CD4-positive, alpha-beta T cell (primary cell): ENCODE results near the gene BAAT. TPM values are rescaled to one million over a fixed set of nuclear protein-coding genes. Genes with fewer than 3 reads are reported as not detected.

Source experiments
- ATAC-seq: fragments of 200-7000 bp; cut with Tn5 transposase; one replicate; pipeline ENCODE4 v1.10.0; 2022; ENCODE audit warnings: mild to moderate bottlenecking; ENCODE audit not compliant: poor library complexity
- CTCF ChIA-PET: fragments of 350-600 bp; sonication (Branson Sonifier 250); formaldehyde crosslinking; loops from one replicate; lab custom pipeline; 2021; ENCODE audit warnings: antibody characterized with exemption, inconsistent platforms; lab: Charles Lee
- POLR2A ChIA-PET: fragments of 350-600 bp; sonication (Branson Sonifier 250); formaldehyde crosslinking; loops from one replicate; lab custom pipeline; 2021; ENCODE audit warnings: antibody characterized with exemption, inconsistent platforms; lab: Charles Lee
- DNase-seq, 14 experiments: peaks; one replicate each; pipeline ENCODE4 v3.0.0-alpha.2; 2013 to 2020; ENCODE audit warnings: mixed read lengths in 2 of 14
- H3K27ac ChIP-seq, 2 donors: one replicate each; pipeline versions ENCODE4 v1.5.1 to v1.7.0; 2013; ENCODE audit warnings: low read length in 2 of 2, low read depth in 1 of 2, mild to moderate bottlenecking in 1 of 2
- H3K27me3 ChIP-seq, 2 experiments: 1 replicate in 1 of 2; 2 replicates in 1 of 2; pipeline versions ENCODE4 v1.6.1 to v1.7.0; 2013; ENCODE audit warnings: low read length in 2 of 2, control low read depth in 1 of 2, mild to moderate bottlenecking in 1 of 2, moderate library complexity in 1 of 2; ENCODE audit not compliant: insufficient read depth in 2 of 2, control insufficient read depth in 1 of 2
- H3K36me3 ChIP-seq: one replicate; pipeline ENCODE4 v1.6.1; 2013; ENCODE audit warnings: low read length, control low read depth; ENCODE audit not compliant: insufficient read depth
- H3K4me1 ChIP-seq: one replicate; pipeline ENCODE4 v1.6.1; 2013; ENCODE audit warnings: low read length, control low read depth; ENCODE audit not compliant: insufficient read depth
- H3K4me3 ChIP-seq: one replicate; pipeline ENCODE4 v1.5.1; 2013; ENCODE audit warnings: mild to moderate bottlenecking, low read length, moderate library complexity
- H3K9me3 ChIP-seq, 2 experiments: 1 replicate in 1 of 2; 2 replicates in 1 of 2; pipeline versions ENCODE4 v1.6.1 to v1.7.0; 2013; ENCODE audit warnings: low read length in 2 of 2, mild to moderate bottlenecking in 2 of 2, control low read depth in 1 of 2, moderate library complexity in 1 of 2; ENCODE audit not compliant: control insufficient read depth in 1 of 2, insufficient read depth in 1 of 2
- H3K27ac Mint-ChIP-seq: one replicate; pipeline ENCODE4 v1.8.0; 2020; ENCODE audit warnings: mixed read lengths
- H3K27me3 Mint-ChIP-seq: one replicate; pipeline ENCODE4 v1.8.0; 2021; ENCODE audit warnings: mixed read lengths
- H3K36me3 Mint-ChIP-seq: one replicate; pipeline ENCODE4 v1.8.0; 2021; ENCODE audit warnings: low read depth, mixed read lengths
- H3K4me1 Mint-ChIP-seq: one replicate; pipeline ENCODE4 v1.8.0; 2021; ENCODE audit warnings: low read depth, mixed read lengths
- H3K4me3 Mint-ChIP-seq: one replicate; pipeline ENCODE4 v1.8.0; 2020; ENCODE audit warnings: mild to moderate bottlenecking, mixed read lengths
- H3K9me3 Mint-ChIP-seq: one replicate; pipeline ENCODE4 v1.8.0; 2020; ENCODE audit warnings: mixed read lengths
- CTCF ChIP-seq: fragments of 200-600 bp; IDR thresholded peaks from one replicate; pipeline ENCODE4 v1.8.0; 2022; ENCODE audit warnings: antibody characterized with exemption, mild to moderate bottlenecking
- intact Hi-C, 2 experiments: fragments of 100-400 bp; cut with DNase I in 1 of 2; cut with micrococcal nuclease in 1 of 2; formaldehyde crosslinking; loops; one replicate each; pipeline versions ENCODE4 v1.15.1 to v1.9.0; 2023 to 2025; cut with DNase I, micrococcal nuclease
- total RNA-seq, 174 experiments: library from RNA in 2 of 174; stranded (reverse) in 2 of 174; gene quantifications; one replicate each; pipeline ENCODE4 v1.2.3 and lab custom pipeline; 2021 to 2026

Gene BAAT
- total RNA-seq, 2 experiments from 2014 or later: not detected

- H3K36me3 Mint-ChIP-seq: peaks cover 88% of the 10 kb centered on the region
- ATAC-seq (no peak), DNase-seq (no peak)
- H3K27ac Mint-ChIP-seq: peak overlapping the region; percentile 10
- ChIA-PET POLR2A (no interaction called here), CTCF (no interaction called here)
- H3K9me3 ChIP-seq: no peaks in the 10 kb centered on the region
- peaks cover 13% of the 10 kb centered on the region for H3K4me1 ChIP-seq
- no peak overlapping the region for H3K27ac ChIP-seq
- H3K27me3 ChIP-seq: no peaks in the 10 kb centered on the region
- H3K27me3 Mint-ChIP-seq: no peaks in the 10 kb centered on the region
- no peak for TF ChIP-seq CTCF
- H3K4me3 ChIP-seq: no peak overlapping the region
- H3K9me3 Mint-ChIP-seq: peaks cover 2% of the 10 kb centered on the region
- H3K4me3 Mint-ChIP-seq: no peak overlapping the region
- H3K36me3 ChIP-seq: peaks cover 31% of the 10 kb centered on the region
- intact Hi-C loops: loop anchor here in 1 of 2 experiments (10.0 kb wide), 1 partner anchor 1288 kb away; no protein-coding TSS in a partner anchor
- peaks cover 72% of the 10 kb centered on the region for H3K4me1 Mint-ChIP-seq
Measured at GRCh38 chr9:101393135-101393534, 8.3 kb upstream of the BAAT start.

- peaks cover 35% of the 10 kb centered on the region for H3K4me1 Mint-ChIP-seq
- DNase-seq (no peak), ATAC-seq (no peak)
- H3K4me3 Mint-ChIP-seq: no peak overlapping the region
- Histone ChIP-seq H3K9me3 (peaks cover 7 to 14% of the 10 kb centered on the region in 2 experiments), H3K27ac (no peak overlapping the region), H3K4me3 (no peak overlapping the region), H3K27me3 (no peaks in the 10 kb centered on the region), H3K4me1 (no peaks in the 10 kb centered on the region), H3K36me3 (peaks cover 21% of the 10 kb centered on the region)
- H3K27ac Mint-ChIP-seq: peak overlapping the region; percentile 40
- POLR2A ChIA-PET: interaction anchor here (1.2 to 2.8 kb wide), 2 partner anchors 8 to 10 kb away, joined by 3 to 15 read pairs; partner anchors contain the start of genes MRPL50 and ZNF189
- peaks cover 63% of the 10 kb centered on the region for H3K36me3 Mint-ChIP-seq
- peaks cover 4% of the 10 kb centered on the region for H3K9me3 Mint-ChIP-seq
- intact Hi-C loops: no loop called here
- CTCF ChIA-PET: interaction anchor here (0.7 to 3.3 kb wide), 4 partner anchors 10 to 145 kb away, joined by 3 to 14 read pairs (median 4); partner anchors contain the start of genes MRPL50, RNF20 and ZNF189
- H3K27me3 Mint-ChIP-seq: no peaks in the 10 kb centered on the region
- TF ChIP-seq CTCF: no peak
Measured at GRCh38 chr9:101388507-101388993, 3.7 kb upstream of the BAAT start.

- POLR2A ChIA-PET: interaction anchor here (1.2 to 2.8 kb wide), 2 partner anchors 8 to 10 kb away, joined by 3 to 15 read pairs; partner anchors contain the start of genes MRPL50 and ZNF189
- H3K9me3 Mint-ChIP-seq: peaks cover 4% of the 10 kb centered on the region
- no peaks in the 10 kb centered on the region for H3K4me1 ChIP-seq
- peaks cover 32% of the 10 kb centered on the region for H3K4me1 Mint-ChIP-seq
- H3K27ac Mint-ChIP-seq: peak overlapping the region; percentile 40
- peaks cover 21% of the 10 kb centered on the region for H3K36me3 ChIP-seq
- no peaks in the 10 kb centered on the region for H3K27me3 Mint-ChIP-seq
- peaks cover 7 to 14% of the 10 kb centered on the region in 2 experiments for H3K9me3 ChIP-seq
- H3K4me3 ChIP-seq: no peak overlapping the region
- intact Hi-C loops: no loop called here
- H3K4me3 Mint-ChIP-seq: no peak overlapping the region
- TF ChIP-seq CTCF: peak; percentile 60
- CTCF ChIA-PET: interaction anchor here (1.2 to 3.3 kb wide), 3 partner anchors 11 to 145 kb away, joined by 3 to 14 read pairs (median 4); partner anchors contain the start of genes MRPL50, RNF20 and ZNF189
- ATAC-seq (peak; percentile 65), DNase-seq (peak in 4 of 14 experiments; percentile 13 to 62 (median 48))
- H3K36me3 Mint-ChIP-seq: peaks cover 57% of the 10 kb centered on the region
- no peak overlapping the region for H3K27ac ChIP-seq
- H3K27me3 ChIP-seq: no peaks in the 10 kb centered on the region
Measured at GRCh38 chr9:101387871-101388506, 3.2 kb upstream of the BAAT start.
